ENCODE data around the gene OR2A5.

DNA sequence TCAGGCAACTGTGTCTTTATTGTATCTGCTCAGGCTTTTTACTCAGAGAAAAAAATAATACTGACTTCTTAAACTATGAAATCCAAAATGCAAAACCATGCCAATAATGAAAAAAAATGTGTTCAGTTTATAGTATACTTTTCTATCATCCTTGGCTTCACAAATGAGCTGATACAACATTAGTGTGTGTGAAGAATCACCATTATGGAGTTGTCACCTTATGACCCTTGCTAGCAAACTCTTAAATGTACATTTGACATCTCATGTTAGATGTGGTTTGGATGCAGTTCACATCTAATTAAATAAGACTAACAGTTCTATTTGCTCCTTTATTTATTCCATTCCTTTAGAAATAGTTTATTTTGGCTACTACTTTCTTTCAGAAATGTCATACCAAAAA lies 56.5 kb downstream of the OR2A5 start:
- TF ChIP-seq CTCF (conservative IDR thresholded peaks at IDR 0.05; ENCODE audit: low read depth, low read length) (no peak), POLR2A (IDR thresholded peaks at IDR 0.05; ENCODE audit: low read depth, low read length) (no peak)

Data from IMR-90 (cell line).